Panc1 (cell line): ENCODE data around the gene TAF6. TPM values are rescaled to one million over a fixed set of nuclear protein-coding genes. Genes with fewer than 3 reads are reported as not detected.

Experiments
- ATAC-seq: fragments of 200-7000 bp; cut with Tn5 transposase; 2 replicates; pipeline ENCODE4 v1.9.1; 2020; ENCODE audit warnings: mild to moderate bottlenecking, moderate library complexity
- BruUV-seq: library from RNA; stranded (reverse); fragments of 400-500 nt; replicated peaks from 2 replicates; lab custom pipeline; 2021; lab: Mats Ljungman, UMichigan
- CTCF ChIA-PET: fragments of 300-600 bp; sonication (Branson Sonifier 250); formaldehyde crosslinking; loops from one replicate; lab custom pipeline; 2022; ENCODE audit warnings: antibody characterized with exemption; lab: Charles Lee
- POLR2A ChIA-PET: fragments of 300-600 bp; sonication (Branson Sonifier 250); formaldehyde crosslinking; loops from one replicate; lab custom pipeline; 2022; ENCODE audit warnings: antibody characterized with exemption; lab: Charles Lee
- DNase-seq: peaks from one replicate; pipeline ENCODE4 v3.0.0-alpha.2; 2010; ENCODE audit warnings: low read depth, low spot score
- H3K27ac ChIP-seq: 2 replicates; pipeline ENCODE4 v1.5.1; 2011; ENCODE audit warnings: mild to moderate bottlenecking, low read length, inconsistent platforms
- H3K27me3 ChIP-seq: fragments of 200-500 bp; sonication (Bioruptor generic); 2 replicates; pipeline ENCODE4 v1.6.0; 2014; ENCODE audit warnings: low read length, inconsistent platforms; ENCODE audit not compliant: control insufficient read depth, insufficient read depth
- H3K36me3 ChIP-seq: fragments of 200-500 bp; sonication (Bioruptor generic); 2 replicates; pipeline ENCODE4 v1.5.1; 2014; ENCODE audit warnings: inconsistent platforms, mild to moderate bottlenecking, low read length, moderate library complexity; ENCODE audit not compliant: control insufficient read depth, insufficient read depth
- H3K4me1 ChIP-seq: 2 replicates; pipeline ENCODE4 v1.5.1; 2011; ENCODE audit warnings: inconsistent platforms, mild to moderate bottlenecking, low read length, moderate library complexity; ENCODE audit not compliant: control insufficient read depth, insufficient read depth
- H3K4me3 ChIP-seq, 2 experiments: 2 replicates each; pipeline ENCODE4 v1.5.1; 2011 to 2012; ENCODE audit warnings: low read depth in 2 of 2, low read length in 2 of 2, mild to moderate bottlenecking in 2 of 2, inconsistent platforms in 1 of 2, moderate library complexity in 1 of 2
- H3K9me3 ChIP-seq: fragments of 200-500 bp; sonication (Bioruptor generic); 2 replicates; pipeline ENCODE4 v1.5.1; 2014; ENCODE audit warnings: low read depth, mild to moderate bottlenecking, inconsistent platforms, low read length, moderate library complexity; ENCODE audit not compliant: control insufficient read depth, insufficient read depth
- CTCF ChIP-seq: fragments of 450-650 bp; IDR thresholded peaks from 2 replicates; pipeline ENCODE4 v1.5.1; 2017; ENCODE audit warnings: mild to moderate bottlenecking
- POLR2AphosphoS5 ChIP-seq: IDR thresholded peaks from 2 replicates; pipeline ENCODE4 v1.6.1; 2012; ENCODE audit warnings: mild to moderate bottlenecking, low read depth, low read length, moderate library complexity
- REST ChIP-seq, 2 experiments: IDR thresholded peaks; 2 replicates each; pipeline ENCODE4 v1.6.1; 2011 to 2012; ENCODE audit warnings: low read depth in 2 of 2, control low read depth in 1 of 2, low read length in 1 of 2, mild to moderate bottlenecking in 1 of 2, moderate library complexity in 1 of 2; ENCODE audit not compliant: insufficient read depth in 1 of 2
- SIN3A ChIP-seq: IDR thresholded peaks from 2 replicates; pipeline ENCODE4 v1.6.1; 2012; ENCODE audit warnings: low read depth, mild to moderate bottlenecking, low read length, moderate library complexity, borderline replicate concordance; ENCODE audit not compliant: insufficient read depth
- TCF7L2 ChIP-seq: IDR thresholded peaks from 2 replicates; pipeline ENCODE4 v1.6.1; 2011; ENCODE audit warnings: mild to moderate bottlenecking, low read depth, low read length, inconsistent platforms
- in situ Hi-C: cut with HindIII; loops from 2 replicates; pipeline ENCODE4 v1.10.0; 2016; ENCODE audit warnings: low sequenced_read_pairs, low pct_unique_long_range_greater_than_20kb
- intact Hi-C: fragments of 100-400 bp; cut with micrococcal nuclease; formaldehyde crosslinking; loops from one replicate; pipeline ENCODE4 v1.10.0; 2022; ENCODE audit not compliant: unreplicated experiment
- total RNA-seq: library from RNA; stranded (reverse); gene quantifications from one replicate; pipeline ENCODE4 v1.2.1, GENCODE V29; 2021; ENCODE audit not compliant: unreplicated experiment

The TAF6 gene
- total RNA-seq, 1 experiment from 2014 or later = 92.3 TPM

- ATAC-seq (no peak), DNase-seq (no peak)
- no peaks in the 10 kb centered on the region for H3K9me3 ChIP-seq
- H3K4me1 ChIP-seq = peaks cover 44% of the 10 kb centered on the region
- peak overlapping the region; percentile 78 to 91 for H3K4me3 ChIP-seq
- TF ChIP-seq TCF7L2 (no peak), POLR2AphosphoS5 (no peak), REST (IDR thresholded peaks at IDR 0.05; ENCODE audit: insufficient read depth in 1 of 2, low read depth in 2 of 2, low read length in 1 of 2) (no peak), CTCF (no peak), SIN3A (no peak)
- POLR2A ChIA-PET = interaction anchor here (0.6 kb wide), 1 partner anchor 40 kb away, joined by 3 read pairs; no protein-coding TSS in a partner anchor
- H3K27ac ChIP-seq = peak overlapping the region; percentile 81
- in situ Hi-C loops (no loop called here), intact Hi-C loops (no loop called here)
- H3K27me3 ChIP-seq = no peaks in the 10 kb centered on the region
- CTCF ChIA-PET = no interaction called here
- H3K36me3 ChIP-seq = peaks cover 6% of the 10 kb centered on the region
- BruUV-seq = no TSS peak
Observed at GRCh38 chr7:100157069-100157333, 37.8 kb upstream of the TAF6 start.

- ATAC-seq = no peak; the same call in 1 of the 2 replicates
- intact Hi-C loops = no loop called here
- TF ChIP-seq REST (IDR thresholded peaks at IDR 0.05; ENCODE audit: insufficient read depth in 1 of 2, low read depth in 2 of 2, low read length in 1 of 2) (no peak), CTCF (no peak), TCF7L2 (no peak), SIN3A (no peak), POLR2AphosphoS5 (no peak)
- Histone ChIP-seq H3K4me3 (peak overlapping the region; percentile 78 to 91), H3K27me3 (no peaks in the 10 kb centered on the region), H3K9me3 (no peaks in the 10 kb centered on the region), H3K36me3 (peaks cover 6% of the 10 kb centered on the region), H3K27ac (peak overlapping the region; percentile 81), H3K4me1 (peaks cover 44% of the 10 kb centered on the region)
- no TSS peak for BruUV-seq
- ChIA-PET CTCF (interaction anchor here (0.5 kb wide), 1 partner anchor 22 kb away, joined by 9 read pairs; no protein-coding TSS in a partner anchor), POLR2A (interaction anchor here (0.6 kb wide), 1 partner anchor 39 kb away, joined by 3 read pairs; no protein-coding TSS in a partner anchor)
- in situ Hi-C loops = no loop called here
- no peak for DNase-seq
Observed at GRCh38 chr7:100156331-100157068, 37.3 kb upstream of the TAF6 start.
